Lower leg skin (tissue), 3 donors: ENCODE data around the gene WFS1.

Source experiments
- POLR2A ChIP-seq, 2 donors: fragments of 450-650 bp; IDR thresholded peaks; one replicate each; pipeline ENCODE4 v1.6.1; 2016 to 2017; ENCODE audit warnings: antibody characterized with exemption in 2 of 2, mild to moderate bottlenecking in 1 of 2, moderate library complexity in 1 of 2
- TF ChIP-seq, protein P1 (sequence below), 3 donors: fragments of 450-650 bp; IDR thresholded peaks; one replicate each; pipeline ENCODE4 v1.5.1; 2016; ENCODE audit warnings: antibody characterized with exemption in 3 of 3, mild to moderate bottlenecking in 3 of 3, moderate library complexity in 2 of 3

DNA sequence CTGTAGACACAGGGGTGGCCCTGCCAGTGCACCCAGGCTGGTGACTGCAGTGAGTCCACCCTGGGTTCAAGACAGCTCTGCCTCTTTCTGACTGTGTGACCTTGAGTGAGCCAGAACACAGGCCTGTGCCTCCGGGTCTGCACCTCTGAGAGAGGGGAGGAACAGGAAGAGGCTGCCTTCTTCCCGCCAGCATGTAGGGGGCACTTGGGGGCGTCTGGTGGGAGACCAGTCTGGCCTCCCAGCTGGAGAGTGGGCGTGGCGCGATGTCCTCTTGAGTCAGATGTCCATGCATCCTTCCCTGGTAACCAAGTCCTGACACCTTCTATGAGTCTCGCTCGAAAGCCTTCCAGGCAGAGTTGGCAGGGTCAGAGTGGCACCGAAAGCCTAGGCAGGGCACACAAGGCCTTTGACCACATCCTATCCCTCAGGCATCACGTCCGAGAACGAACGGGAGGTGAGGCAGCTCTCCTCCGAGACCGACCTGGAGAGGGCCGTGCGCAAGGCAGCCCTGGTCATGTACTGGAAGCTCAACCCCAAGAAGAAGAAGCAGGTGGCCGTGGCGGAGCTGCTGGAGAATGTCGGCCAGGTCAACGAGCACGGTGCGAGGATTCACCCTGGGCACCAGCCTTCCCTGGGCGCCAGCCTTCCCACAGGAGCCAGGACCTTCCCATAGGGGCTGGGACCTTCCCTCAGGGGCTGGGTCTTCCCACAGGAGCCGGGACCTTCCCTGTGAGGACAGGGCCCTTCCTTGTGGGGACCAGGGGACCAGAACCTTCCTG lies 21.3 kb downstream of the WFS1 start:
- TF ChIP-seq, protein P1, sequence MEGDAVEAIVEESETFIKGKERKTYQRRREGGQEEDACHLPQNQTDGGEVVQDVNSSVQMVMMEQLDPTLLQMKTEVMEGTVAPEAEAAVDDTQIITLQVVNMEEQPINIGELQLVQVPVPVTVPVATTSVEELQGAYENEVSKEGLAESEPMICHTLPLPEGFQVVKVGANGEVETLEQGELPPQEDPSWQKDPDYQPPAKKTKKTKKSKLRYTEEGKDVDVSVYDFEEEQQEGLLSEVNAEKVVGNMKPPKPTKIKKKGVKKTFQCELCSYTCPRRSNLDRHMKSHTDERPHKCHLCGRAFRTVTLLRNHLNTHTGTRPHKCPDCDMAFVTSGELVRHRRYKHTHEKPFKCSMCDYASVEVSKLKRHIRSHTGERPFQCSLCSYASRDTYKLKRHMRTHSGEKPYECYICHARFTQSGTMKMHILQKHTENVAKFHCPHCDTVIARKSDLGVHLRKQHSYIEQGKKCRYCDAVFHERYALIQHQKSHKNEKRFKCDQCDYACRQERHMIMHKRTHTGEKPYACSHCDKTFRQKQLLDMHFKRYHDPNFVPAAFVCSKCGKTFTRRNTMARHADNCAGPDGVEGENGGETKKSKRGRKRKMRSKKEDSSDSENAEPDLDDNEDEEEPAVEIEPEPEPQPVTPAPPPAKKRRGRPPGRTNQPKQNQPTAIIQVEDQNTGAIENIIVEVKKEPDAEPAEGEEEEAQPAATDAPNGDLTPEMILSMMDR (IDR thresholded peaks at IDR 0.05) = no peak
- no peak for TF ChIP-seq POLR2A (IDR thresholded peaks at IDR 0.05)
